Activated naive CD8-positive, alpha-beta T cell treated with anti-CD3 and anti-CD28 coated beads, Interleukin-2, amount 50 U/mL, for 24 hours (primary cell): ENCODE measurements around the gene TGFBR2.

Experiments used
- ATAC-seq: fragments of 150-1000 bp; cut with Tn5 transposase; one replicate; pipeline ENCODE4 v1.10.0; 2021
- DNase-seq: peaks from one replicate; pipeline ENCODE4 v3.0.0; 2021
- H3K27ac Mint-ChIP-seq: one replicate; pipeline ENCODE4 v1.8.0; 2021; ENCODE audit warnings: mild to moderate bottlenecking, mixed read lengths
- H3K27me3 Mint-ChIP-seq: one replicate; pipeline ENCODE4 v1.8.0; 2021; ENCODE audit warnings: mixed read lengths
- H3K36me3 Mint-ChIP-seq: one replicate; pipeline ENCODE4 v1.8.0; 2021; ENCODE audit warnings: low read depth, mixed read lengths
- H3K4me1 Mint-ChIP-seq: one replicate; pipeline ENCODE4 v1.8.0; 2021; ENCODE audit warnings: mixed read lengths
- H3K4me3 Mint-ChIP-seq: one replicate; pipeline ENCODE4 v1.8.0; 2021; ENCODE audit warnings: mild to moderate bottlenecking, moderate library complexity, mixed read lengths
- H3K9me3 Mint-ChIP-seq: one replicate; pipeline ENCODE4 v1.8.0; 2021; ENCODE audit warnings: mixed read lengths

The TGFBR2 gene

DNA sequence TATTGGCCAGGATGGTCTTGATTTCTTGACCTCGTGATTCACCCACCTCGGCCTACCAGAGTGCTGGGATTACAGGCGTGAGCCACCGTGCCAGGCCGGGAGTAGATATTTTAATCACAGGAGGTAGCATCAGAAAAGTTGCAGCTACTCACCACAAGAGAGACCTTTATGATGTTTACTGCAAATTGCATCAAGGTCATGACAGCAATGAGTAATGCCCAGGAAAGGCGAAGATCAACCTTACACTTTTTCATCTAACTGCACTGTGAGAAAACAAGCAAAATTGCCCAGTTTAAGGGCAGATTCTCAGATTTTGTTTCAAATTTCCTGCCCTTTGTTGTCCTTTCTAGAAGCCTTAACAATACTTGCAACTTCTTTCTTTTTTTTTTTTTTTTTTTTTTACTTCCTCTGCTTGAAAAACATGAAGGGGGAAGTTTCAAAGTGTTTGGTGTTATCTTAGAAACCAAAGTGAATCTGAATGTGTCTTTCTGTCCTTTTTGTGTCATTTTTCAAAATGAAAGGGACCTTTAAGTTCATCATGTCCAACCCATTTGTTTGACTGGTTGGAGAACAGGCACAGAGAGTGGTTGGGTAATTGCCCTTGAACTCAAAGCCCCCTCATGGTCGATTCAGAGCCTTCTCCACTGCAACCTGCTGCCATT is 25.0 kb downstream of the TGFBR2 start:
- peak overlapping the region; percentile 74 for H3K4me3 Mint-ChIP-seq
- ATAC-seq (peak; percentile 78), DNase-seq (peak; percentile 62)
- H3K4me1 Mint-ChIP-seq, result peaks cover 98% of the 10 kb centered on the region
- H3K27me3 Mint-ChIP-seq, result no peaks in the 10 kb centered on the region
- H3K9me3 Mint-ChIP-seq, result no peaks in the 10 kb centered on the region
- peaks cover 66% of the 10 kb centered on the region for H3K36me3 Mint-ChIP-seq
- peak overlapping the region; percentile 93 for H3K27ac Mint-ChIP-seq

DNA sequence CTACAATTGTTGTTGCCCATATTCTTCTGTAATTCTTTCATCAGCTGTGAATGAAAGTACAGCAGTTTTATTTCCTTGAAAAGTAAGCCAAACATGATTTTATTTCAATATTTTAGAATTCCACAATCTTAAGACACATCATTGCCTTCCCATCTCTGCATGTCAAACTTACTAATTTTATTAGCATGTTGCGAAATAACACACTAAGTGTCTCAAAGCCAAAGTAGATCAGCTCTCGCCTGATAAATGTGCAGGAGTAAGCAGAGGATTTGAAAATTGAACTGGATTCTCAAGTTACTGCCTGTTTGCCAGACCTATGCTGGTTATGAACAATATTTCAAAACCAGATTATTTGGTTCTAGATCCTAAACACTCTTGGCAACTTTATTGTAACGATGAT is 25.7 kb downstream of the TGFBR2 start:
- H3K36me3 Mint-ChIP-seq, result peaks cover 67% of the 10 kb centered on the region
- DNase-seq, result no peak
- peak overlapping the region; percentile 74 for H3K4me3 Mint-ChIP-seq
- H3K4me1 Mint-ChIP-seq, result peaks cover 98% of the 10 kb centered on the region
- peak overlapping the region; percentile 93 for H3K27ac Mint-ChIP-seq
- ATAC-seq, result no peak
- no peaks in the 10 kb centered on the region for H3K27me3 Mint-ChIP-seq
- H3K9me3 Mint-ChIP-seq, result no peaks in the 10 kb centered on the region

DNA sequence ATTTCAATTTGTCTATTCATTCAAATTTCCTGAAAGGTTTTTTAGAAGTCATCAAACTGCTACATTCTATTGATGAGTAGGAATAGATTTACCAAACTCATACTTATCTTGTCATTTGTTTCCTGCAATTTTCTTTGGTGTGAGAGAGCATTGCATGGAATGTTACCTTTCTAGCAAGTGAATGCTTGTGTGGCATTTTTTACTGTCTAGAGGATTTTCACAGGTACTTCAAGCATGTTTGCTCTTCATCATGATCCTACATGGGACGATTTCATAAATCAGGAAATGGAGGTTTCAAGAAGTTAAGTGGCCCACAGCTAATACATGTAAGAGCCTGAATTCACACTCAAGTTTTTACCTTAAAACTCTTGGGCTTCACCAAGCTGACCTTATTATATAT is 26.1 kb downstream of the TGFBR2 start:
- DNase-seq (no peak), ATAC-seq (no peak)
- Mint-ChIP-seq H3K27ac (peak overlapping the region; percentile 93), H3K36me3 (peaks cover 72% of the 10 kb centered on the region), H3K4me1 (peaks cover 98% of the 10 kb centered on the region), H3K9me3 (no peaks in the 10 kb centered on the region), H3K27me3 (no peaks in the 10 kb centered on the region), H3K4me3 (peak overlapping the region; percentile 64)

DNA sequence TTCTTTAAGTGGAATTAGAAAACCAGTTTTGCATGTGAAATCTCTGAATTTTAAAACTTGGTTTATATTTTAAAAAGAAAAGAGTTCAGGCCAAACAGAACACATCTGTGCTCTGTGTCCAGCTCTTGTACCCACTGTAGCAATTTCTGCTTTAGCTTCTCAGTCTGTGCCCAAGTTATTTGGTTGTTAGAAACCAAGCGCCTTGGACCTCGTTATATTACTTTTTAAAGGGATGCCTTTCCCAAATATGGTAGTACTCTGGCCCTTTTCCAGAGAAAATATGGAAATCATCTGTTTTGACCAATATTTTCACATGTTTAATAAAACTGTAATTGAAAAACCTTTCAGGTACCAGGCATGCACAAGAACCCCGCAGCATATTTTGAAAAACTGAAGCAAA is 27.3 kb downstream of the TGFBR2 start:
- Mint-ChIP-seq H3K4me3 (no peak overlapping the region), H3K27ac (peak overlapping the region; percentile 93), H3K4me1 (peaks cover 99% of the 10 kb centered on the region), H3K36me3 (peaks cover 79% of the 10 kb centered on the region), H3K27me3 (no peaks in the 10 kb centered on the region), H3K9me3 (no peaks in the 10 kb centered on the region)
- DNase-seq (no peak), ATAC-seq (no peak)

DNA sequence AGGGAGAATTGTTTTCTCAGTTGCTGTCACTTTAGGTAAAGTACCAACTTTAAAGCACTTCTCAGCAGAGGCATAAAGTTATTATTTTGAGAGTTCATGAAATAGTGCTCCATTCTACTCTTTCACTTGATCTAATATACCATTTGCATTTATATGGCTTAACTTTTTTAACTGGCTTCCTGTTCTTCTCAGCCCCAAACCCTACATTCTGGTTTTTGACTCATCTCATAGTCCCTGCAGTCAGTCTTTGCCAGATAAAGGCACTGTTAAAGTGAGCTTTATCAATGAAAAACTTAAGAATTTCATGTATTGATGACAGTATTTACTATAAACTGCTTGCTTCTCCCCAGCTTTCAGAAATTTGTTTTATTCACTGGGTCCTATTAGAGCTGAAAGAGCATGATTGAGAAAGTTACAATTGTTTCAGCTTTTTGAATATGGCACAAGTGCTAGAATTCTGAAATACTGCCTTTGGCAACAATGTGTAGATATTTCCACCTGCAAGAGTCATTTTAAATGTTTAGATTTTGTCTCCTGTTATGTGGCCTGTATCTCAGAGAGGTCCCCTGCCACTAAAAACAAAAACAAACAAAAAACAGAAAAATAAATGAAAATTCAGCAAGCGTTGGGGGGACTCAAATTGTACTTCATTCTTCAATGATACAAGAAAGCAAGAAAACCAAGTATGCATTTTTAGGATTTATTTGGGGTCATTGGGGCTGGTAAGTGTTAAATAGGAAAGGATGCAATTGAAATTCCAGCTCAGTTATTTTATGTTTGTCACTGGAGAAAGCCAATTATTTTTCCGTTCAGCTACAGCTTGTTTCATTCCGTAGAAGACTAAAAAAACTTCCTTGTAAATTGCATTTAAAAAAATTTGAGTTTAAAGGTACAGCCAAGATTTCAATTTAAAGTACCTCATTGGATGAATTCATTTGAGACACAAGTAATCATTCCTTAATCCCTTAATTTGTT is 28.6 kb downstream of the TGFBR2 start:
- Mint-ChIP-seq H3K4me3 (peak overlapping the region; percentile 40), H3K9me3 (no peaks in the 10 kb centered on the region), H3K4me1 (peaks cover 99% of the 10 kb centered on the region), H3K27me3 (no peaks in the 10 kb centered on the region), H3K36me3 (peaks cover 69% of the 10 kb centered on the region), H3K27ac (peak overlapping the region; percentile 93)
- DNase-seq (no peak), ATAC-seq (no peak)

DNA sequence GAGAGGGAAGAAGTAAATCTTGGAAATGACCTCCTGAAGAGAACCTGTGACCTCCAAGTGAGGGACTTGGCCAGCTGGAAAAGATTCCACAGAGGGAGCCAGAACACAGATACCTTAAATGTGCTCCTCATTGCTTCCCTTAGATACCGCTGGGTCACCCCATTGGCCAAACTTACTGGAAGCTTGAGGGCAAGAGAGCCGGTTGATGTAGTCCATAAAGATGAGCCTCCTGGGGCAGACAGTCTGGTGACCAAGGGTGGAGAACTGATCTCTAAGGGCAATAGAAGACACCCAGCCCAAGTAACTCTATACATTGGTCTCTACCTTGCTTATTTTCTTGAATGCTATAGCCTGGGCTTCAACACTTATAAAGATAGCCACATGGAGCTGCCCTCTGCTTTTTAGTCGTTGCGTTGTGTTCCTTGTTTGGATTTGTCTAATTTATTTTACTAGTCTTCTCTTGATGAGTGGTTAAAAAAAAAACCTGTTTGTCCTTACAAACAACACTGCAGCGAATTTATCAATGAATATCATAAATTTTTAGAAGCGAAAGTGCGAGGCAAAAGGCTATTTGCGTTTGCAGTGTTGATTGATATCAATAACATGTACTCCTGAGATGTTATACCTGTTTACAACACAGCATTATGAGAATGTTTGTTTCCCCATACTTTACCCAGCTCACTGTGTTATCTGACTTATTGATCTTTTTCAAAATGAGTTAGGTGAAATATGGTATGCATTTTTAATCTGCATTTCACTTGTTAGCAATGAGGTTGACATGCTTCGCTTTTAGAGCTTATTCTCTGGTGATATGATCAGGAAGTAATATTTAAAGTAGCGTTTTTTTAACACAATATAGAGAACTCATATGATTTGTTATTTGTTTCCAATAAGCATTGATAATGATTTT is 31.2 kb downstream of the TGFBR2 start:
- Mint-ChIP-seq H3K4me1 (peaks cover 98% of the 10 kb centered on the region), H3K27ac (peak overlapping the region; percentile 93), H3K36me3 (peaks cover 58% of the 10 kb centered on the region), H3K27me3 (no peaks in the 10 kb centered on the region), H3K4me3 (peak overlapping the region; percentile 63), H3K9me3 (no peaks in the 10 kb centered on the region)
- ATAC-seq, result no peak
- DNase-seq, result peak; percentile 17

DNA sequence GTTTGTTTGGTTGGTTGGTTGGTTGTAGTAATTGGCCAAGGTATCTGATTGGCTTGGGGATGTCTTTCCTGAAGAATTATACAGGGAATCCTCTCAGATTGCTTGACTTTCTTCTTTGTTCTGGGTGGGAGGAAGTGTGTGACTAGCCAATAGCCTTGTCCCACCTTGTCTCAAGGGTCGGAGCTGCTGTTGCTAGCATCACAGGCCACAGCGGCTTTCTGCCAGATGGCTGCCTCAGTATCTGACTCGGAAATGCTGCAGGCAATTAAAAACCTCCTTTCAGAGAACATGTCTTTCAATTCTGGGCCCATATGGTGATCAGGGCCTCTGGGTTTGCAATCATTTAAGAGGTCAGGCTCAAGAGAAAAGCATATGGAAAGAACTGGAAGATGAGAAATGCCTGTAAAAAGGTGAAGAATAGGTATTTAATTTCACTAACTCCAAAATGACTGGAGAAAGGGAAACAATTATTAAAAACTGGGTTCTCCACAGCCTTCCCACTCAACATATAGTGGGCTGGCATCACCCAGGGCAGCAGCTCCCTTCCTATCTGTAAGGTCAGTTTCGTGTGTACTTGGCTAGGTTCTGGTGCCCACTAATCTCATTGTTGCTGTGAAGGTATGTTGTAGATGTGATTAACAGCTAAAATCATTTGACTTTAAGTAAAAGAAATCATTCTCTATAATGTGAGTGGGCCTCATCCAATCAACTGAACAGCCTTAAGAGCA is 32.4 kb downstream of the TGFBR2 start:
- H3K4me1 Mint-ChIP-seq, result peaks cover 98% of the 10 kb centered on the region
- no peaks in the 10 kb centered on the region for H3K27me3 Mint-ChIP-seq
- peak overlapping the region; percentile 93 for H3K27ac Mint-ChIP-seq
- H3K36me3 Mint-ChIP-seq, result peaks cover 56% of the 10 kb centered on the region
- ATAC-seq (no peak), DNase-seq (no peak)
- peak overlapping the region; percentile 63 for H3K4me3 Mint-ChIP-seq
- H3K9me3 Mint-ChIP-seq, result no peaks in the 10 kb centered on the region

DNA sequence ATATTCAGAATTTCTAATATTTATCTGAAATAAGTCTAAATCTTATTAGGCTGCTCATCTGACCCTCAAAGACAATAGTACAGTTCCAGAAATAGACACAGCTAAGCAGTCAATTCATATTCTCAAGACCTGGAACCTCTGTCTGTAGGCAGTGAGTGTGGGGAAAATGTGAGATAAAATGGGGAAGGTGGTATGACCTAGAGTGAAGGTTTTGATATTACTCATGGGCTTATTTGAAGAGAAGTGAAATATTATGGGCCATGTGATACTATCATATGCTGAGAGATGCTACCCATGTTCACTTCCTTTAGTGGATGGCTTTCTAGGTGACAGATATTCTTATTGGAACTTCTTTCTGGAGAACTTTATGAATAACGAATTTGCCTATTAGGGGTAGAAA is 33.5 kb downstream of the TGFBR2 start:
- H3K4me1 Mint-ChIP-seq, result peaks cover 98% of the 10 kb centered on the region
- no peaks in the 10 kb centered on the region for H3K9me3 Mint-ChIP-seq
- DNase-seq (peak; percentile 2), ATAC-seq (peak; percentile 70)
- H3K27me3 Mint-ChIP-seq, result no peaks in the 10 kb centered on the region
- peak overlapping the region; percentile 93 for H3K27ac Mint-ChIP-seq
- peak overlapping the region; percentile 63 for H3K4me3 Mint-ChIP-seq
- peaks cover 54% of the 10 kb centered on the region for H3K36me3 Mint-ChIP-seq

DNA sequence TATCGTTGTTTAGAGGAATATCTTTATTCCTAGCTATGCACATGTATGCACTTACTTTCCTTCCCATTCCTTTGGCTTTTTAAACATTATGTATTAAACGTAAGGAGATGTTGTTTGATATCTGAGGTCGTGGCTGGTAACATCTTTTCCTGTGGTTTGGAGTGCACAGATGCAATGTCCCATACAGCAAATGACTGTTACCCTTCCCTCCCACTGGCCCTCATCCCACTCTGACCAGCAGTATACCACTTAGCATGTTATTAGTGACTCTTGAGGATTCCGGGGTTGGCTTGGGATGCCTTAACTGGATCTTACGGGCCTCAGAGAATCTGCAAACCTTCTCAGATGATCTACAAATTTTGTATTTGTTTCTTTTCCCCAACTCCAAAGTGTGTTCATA is 34.5 kb downstream of the TGFBR2 start:
- Mint-ChIP-seq H3K36me3 (peaks cover 54% of the 10 kb centered on the region), H3K4me1 (peaks cover 98% of the 10 kb centered on the region), H3K4me3 (peak overlapping the region; percentile 63), H3K9me3 (no peaks in the 10 kb centered on the region), H3K27ac (peak overlapping the region; percentile 93), H3K27me3 (no peaks in the 10 kb centered on the region)
- peak; percentile 13 for DNase-seq
- no peak for ATAC-seq

DNA sequence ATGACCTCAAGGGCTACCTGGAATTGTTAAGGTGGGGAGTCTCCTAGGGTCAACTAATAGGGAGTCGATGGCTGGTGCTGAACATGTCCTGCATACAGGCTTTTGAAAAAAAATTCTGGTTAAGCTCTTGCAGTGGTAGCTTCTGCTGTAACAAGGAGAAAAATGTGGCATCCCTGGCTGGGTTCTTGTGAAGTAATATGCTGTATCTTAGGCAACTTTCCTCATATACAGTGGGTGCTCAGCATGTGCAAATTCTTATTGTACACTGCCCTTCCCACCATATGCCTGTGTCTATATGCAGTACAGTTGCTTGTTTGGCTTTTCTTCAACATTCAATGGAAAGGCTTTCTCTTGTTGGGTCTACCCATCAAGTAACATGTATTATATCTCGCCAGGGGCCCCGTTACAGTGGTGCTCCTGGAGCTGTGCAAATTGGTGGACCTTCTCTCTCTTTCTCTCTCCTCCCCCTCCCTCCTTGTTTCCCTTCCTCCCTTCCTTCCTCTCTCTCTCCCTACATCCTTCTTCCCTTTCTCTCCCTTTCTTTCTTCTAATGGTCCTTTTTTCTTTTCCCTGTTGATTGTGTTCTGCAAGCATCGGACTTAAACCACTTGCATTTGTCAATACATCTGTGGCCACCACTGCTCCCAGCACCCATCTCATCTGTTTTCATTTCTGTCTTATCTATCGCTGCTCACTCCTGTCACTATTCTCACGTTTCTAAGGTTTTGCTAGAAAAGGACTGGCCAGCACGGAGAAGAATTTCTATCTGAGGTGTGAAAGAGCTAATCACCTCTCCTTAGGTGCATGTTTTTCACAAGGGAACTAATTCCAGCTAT is 35.2 kb downstream of the TGFBR2 start:
- Mint-ChIP-seq H3K4me3 (peak overlapping the region; percentile 63), H3K27ac (peak overlapping the region; percentile 93), H3K4me1 (peaks cover 99% of the 10 kb centered on the region), H3K36me3 (peaks cover 57% of the 10 kb centered on the region), H3K9me3 (no peaks in the 10 kb centered on the region), H3K27me3 (no peaks in the 10 kb centered on the region)
- ATAC-seq, result no peak
- DNase-seq, result no peak

DNA sequence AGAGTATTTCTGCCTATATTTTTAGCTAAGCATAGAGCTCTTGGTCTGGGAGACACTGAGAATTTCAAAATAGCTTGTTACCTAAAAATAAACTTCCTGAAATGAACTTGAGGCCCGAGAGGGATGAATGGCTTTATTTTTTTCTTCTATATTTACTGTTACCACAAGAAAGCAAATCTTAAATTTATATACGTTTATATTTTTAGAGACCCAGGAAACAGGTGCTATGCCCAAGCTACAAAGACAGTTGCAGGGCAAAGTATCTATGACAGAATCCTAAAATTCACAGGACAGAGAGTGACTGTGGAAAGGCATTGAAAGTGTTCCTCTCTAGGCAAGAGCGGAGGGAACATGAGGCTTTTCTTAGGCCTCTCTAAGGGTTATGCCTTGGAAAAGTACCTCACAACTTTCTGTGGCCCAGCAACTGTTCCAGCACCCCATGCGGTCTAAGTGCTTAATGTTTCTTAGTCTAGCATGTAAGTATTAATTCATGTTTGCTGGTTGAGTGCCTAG is 36.5 kb downstream of the TGFBR2 start:
- peak overlapping the region; percentile 68 for H3K4me3 Mint-ChIP-seq
- H3K9me3 Mint-ChIP-seq, result no peaks in the 10 kb centered on the region
- DNase-seq, result no peak
- ATAC-seq, result no peak
- peak overlapping the region; percentile 93 for H3K27ac Mint-ChIP-seq
- H3K27me3 Mint-ChIP-seq, result no peaks in the 10 kb centered on the region
- H3K4me1 Mint-ChIP-seq, result peaks cover 97% of the 10 kb centered on the region
- peaks cover 55% of the 10 kb centered on the region for H3K36me3 Mint-ChIP-seq

DNA sequence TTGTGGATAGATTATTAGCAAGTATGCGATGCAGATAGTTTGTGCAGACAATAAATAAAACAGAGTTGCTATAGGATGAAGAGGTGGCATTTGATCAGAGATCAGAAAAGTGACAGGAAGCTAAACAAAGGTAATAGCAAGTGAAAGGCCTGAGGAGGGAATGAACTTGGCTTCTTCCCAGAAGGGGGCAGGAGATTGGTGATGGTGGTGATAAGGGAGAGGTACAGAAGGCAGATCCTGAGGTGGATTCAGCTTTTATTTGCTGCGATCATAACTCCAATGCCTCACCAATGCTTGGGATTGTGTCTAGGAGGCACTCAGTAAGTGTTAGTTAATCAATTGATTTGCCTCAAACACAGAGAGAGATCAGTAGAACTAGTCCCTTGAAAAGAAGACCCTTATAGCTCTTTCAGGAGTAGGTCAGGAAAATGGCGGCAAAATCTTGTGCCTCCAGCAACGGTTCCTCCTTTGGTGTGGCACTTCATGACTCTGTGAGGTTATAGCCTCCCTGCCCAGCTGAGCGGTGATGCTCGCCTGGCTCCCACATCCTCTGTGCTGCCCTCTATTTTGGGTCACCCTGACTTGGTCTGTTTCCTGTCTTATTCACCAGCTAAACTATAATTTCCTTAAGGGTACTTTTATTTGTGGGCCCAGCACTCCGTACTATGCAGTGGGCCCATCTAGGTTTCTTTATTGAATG is 37.5 kb downstream of the TGFBR2 start:
- peak; percentile 71 for DNase-seq
- ATAC-seq, result peak; percentile 66
- peak overlapping the region; percentile 68 for H3K4me3 Mint-ChIP-seq
- H3K27ac Mint-ChIP-seq, result peak overlapping the region; percentile 93
- peaks cover 97% of the 10 kb centered on the region for H3K4me1 Mint-ChIP-seq
- peaks cover 57% of the 10 kb centered on the region for H3K36me3 Mint-ChIP-seq
- H3K9me3 Mint-ChIP-seq, result no peaks in the 10 kb centered on the region
- H3K27me3 Mint-ChIP-seq, result no peaks in the 10 kb centered on the region
